GM18870 (cell line): ENCODE data around the gene GADD45A.

Experiments
- ATAC-seq: cut with Tn5 transposase; IDR thresholded peaks from one replicate; pipeline ENCODE4 v1.9.1; 2021; ENCODE audit warnings: moderate library complexity; ENCODE audit not compliant: unreplicated experiment

Gene GADD45A

DNA sequence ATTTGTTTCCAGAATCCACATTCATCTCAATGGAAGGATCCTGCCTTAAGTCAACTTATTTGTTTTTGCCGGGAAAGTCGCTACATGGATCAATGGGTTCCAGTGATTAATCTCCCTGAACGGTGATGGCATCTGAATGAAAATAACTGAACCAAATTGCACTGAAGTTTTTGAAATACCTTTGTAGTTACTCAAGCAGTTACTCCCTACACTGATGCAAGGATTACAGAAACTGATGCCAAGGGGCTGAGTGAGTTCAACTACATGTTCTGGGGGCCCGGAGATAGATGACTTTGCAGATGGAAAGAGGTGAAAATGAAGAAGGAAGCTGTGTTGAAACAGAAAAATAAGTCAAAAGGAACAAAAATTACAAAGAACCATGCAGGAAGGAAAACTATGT lies 2.6 kb downstream of the GADD45A start:
- ATAC-seq = no peak

GRCh38 chr1:67688526-67689219 lies 3.7 kb downstream of the GADD45A start:
- ATAC-seq = no peak

DNA sequence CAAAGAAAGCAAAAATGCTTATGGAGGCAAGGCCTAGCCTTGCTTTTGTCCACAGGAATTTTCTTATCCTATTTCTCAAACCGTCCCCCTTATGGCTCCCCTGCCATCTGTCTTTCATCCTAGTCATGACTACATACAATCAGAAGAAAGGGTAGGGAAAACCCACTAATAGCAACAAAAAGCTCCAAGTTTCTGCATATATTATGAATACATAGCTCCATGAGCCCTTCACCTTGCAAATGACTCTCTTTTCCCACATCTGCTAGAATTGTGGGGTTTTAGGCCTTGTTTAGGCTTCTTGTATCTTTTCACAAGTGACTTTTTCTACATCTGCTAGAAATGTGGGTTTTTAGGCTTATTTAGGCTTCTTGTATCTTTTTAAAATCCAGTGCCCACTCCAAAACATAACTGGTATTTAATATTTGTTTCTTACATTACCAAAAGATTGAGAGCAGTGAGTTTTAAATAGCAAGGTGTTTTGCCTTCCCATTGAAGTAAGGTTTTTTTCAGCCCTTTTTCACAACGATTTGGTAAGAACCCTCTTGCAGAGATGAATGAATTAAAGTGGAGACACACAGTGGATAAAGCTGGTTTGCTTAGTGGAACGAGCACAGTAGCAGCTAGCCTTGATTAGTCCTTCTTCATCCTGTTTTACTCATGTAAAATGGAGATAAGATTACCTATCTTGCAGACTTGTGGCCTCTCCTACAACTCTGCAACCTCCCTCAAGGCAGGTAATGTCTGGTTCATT lies 4.4 kb downstream of the GADD45A start:
- no peak for ATAC-seq

- no peak for ATAC-seq
Measured at GRCh38 chr1:67690018-67690363, 5.0 kb downstream of the GADD45A start.

DNA sequence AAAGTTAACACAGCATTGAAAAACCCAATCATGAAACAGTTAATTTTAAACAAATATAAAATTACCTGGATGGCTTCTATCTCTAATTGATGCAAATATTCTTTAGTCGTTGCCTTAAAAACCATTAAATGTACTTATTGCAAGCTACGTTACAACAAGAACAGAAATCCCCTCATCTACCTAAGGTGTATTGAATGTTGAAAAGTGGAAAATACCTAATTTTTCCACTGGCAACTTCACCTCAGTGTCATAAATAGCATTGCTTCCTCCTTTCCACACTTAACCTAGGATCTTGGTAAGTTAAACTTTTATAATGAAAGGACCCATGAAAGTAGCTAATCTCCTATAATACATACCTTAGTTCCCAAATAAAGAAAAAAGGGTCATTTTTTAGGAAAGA lies 5.4 kb downstream of the GADD45A start:
- ATAC-seq = no peak

DNA sequence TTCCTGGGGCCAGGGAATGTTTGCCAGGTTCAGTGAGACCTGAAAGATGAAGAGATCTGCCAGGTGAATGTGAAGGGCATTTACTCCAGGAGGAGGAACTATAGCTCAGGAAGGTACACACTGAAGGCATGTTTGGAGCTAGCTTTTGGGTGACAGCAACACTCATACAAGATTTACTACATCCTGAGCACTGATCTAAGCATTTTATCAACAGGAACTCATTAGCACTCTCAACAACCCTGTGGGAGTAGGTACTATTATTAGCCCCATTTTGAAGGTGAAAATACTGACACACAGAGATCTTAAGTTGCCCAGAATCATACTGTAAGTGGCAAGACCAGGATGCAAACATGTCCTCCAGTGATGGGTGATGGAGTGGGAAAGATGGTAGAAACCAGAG lies 6.7 kb downstream of the GADD45A start:
- ATAC-seq = no peak

DNA sequence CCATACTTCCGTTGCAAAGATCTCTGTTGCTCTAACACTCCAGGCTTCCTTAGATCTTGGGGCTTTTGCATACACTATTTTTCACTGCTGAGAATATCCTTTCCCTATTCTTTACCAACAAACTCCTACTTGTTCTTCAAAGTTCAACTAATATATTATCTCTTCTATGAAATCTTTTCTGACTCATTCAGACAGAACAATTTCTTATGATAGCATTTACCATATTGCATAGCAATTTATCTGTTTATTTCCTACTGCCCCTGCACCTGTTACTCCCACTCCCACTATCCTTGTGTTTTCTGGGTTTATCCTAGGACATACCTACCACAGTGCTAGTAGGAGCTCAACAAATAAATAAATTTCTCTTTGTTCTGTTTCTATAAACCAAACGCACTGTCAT lies 11.0 kb downstream of the GADD45A start:
- ATAC-seq = no peak

GRCh38 chr1:67696708-67697107 lies 11.7 kb downstream of the GADD45A start:
- ATAC-seq = no peak

GRCh38 chr1:67700220-67700619 lies 15.2 kb downstream of the GADD45A start:
- ATAC-seq = no peak

GRCh38 chr1:67700692-67701410 lies 15.8 kb downstream of the GADD45A start:
- ATAC-seq = peak; percentile 78

DNA sequence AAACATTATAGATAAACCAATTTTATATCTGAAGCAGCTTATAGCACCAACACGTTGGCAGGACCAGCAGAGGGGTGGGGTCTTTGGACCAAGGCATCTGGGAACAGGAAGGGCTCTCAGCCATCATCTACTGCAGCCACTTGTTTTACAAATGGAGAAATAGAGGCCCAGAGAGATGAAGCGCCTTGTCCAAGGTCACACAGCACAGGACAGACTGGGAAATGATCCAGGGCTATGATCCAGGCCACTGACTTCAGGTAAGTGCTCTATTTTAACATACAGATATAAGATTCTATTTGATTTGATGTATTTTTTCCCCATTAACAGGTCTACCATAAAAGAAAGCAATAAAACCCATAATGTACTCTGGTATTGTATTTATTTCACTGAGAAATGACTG lies 16.9 kb downstream of the GADD45A start:
- no peak for ATAC-seq

- ATAC-seq = no peak
Measured at GRCh38 chr1:67704351-67704750, 19.4 kb downstream of the GADD45A start.

DNA sequence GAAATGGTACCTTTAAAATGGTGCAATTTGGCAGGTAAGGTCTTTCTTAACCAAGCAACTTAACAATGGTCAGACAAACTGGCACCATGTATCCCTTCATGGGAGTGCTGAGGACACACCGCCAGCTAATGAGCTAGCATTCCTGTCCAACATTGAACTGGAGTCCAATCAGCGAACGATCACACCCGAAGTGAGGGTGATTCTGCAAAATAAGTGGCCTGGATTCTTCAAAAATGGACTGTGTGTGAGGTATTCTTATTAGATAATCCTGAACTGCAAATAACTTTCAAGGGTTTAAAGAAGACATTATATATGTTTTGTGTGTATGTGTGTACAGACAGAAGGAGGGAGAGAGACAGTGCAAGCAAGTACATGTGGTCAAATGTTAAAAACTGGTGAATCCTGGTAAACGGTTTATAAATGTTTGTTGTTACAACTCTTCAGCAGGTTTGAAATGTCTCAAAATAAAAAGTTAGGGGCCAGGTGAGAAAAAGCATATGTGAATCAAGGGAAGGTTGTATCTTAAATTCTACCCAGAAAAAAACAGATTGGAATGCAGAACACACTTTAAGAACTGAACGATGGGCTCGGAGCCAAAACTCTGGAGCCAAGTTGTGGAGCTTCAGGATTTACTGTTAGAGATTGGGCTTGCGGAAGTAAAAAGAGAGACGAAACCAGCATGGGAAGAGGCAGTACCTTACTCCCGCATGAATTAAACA lies 20.9 kb downstream of the GADD45A start:
- no peak for ATAC-seq

GRCh38 chr1:67708606-67709005 lies 23.6 kb downstream of the GADD45A start:
- no peak for ATAC-seq

DNA sequence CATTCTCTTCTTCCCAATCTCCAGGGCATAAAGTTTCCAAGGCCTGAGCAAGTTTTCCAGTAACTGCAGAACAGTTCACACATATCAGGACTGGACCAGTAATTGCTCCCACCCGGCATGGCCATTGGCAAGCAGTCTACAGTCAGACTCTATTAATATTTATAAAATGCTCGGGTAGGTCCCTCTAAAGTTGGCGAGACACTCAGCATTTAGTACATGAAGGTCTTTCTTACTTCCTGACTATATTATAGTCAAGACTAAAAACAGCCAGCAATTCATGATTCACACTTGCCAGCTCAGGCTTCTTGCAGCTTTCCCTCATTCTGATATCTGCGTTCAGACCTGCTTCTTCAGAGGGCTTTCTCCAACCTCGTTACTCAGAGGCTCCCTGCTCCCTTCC lies 25.4 kb downstream of the GADD45A start:
- ATAC-seq = no peak

- ATAC-seq = no peak
Measured at GRCh38 chr1:67711158-67711854, 26.3 kb downstream of the GADD45A start.

GRCh38 chr1:67711855-67712212 lies 26.8 kb downstream of the GADD45A start:
- no peak for ATAC-seq

- ATAC-seq = no peak
Measured at GRCh38 chr1:67713057-67713846, 28.3 kb downstream of the GADD45A start.

DNA sequence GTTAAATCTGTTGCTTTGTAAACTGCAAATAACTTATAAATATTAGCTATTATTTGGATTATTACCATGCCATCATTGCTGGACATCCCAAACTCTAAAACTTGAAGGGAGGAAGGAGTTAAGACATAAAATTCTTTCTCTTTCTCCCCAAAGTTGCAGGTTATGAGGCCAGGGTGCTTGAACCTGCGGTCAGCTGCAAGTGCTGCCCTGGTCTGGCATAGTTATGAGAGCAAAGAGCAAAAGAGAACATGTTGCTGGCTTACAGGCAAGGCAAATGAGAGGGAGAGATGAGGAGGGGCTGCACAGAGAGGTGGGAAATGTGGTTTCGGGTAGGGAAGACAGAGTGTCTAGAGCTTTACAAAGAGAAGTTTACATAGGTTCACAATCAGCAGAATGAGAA lies 30.8 kb downstream of the GADD45A start:
- no peak for ATAC-seq

DNA sequence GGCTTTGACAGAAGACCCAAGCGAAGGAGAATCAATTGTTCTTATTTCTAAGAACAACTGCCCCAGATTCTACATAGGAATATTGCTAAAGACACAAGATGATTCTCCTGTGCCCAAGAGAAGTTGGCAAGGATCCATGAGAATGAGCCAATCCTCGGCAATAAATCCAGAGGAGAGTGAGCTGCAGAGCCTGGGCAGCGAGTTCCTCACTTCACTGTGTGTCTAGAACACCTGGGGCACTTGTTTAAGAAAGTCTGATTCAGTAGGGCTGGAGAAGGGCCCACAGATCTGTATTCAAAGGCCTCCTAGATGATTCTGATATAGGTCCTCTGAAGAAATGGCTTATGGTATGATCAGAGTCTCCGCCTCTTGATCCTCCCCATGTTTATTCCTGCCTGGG lies 31.8 kb downstream of the GADD45A start:
- no peak for ATAC-seq
